HG02885 (cell line): Measurements from ENCODE around the gene OR9G4.

Experiments used
- ATAC-seq: cut with Tn5 transposase; IDR thresholded peaks from one replicate; pipeline ENCODE4 v1.9.1; 2021; ENCODE audit warnings: mild to moderate bottlenecking; ENCODE audit not compliant: unreplicated experiment, poor library complexity

Gene OR9G4

DNA sequence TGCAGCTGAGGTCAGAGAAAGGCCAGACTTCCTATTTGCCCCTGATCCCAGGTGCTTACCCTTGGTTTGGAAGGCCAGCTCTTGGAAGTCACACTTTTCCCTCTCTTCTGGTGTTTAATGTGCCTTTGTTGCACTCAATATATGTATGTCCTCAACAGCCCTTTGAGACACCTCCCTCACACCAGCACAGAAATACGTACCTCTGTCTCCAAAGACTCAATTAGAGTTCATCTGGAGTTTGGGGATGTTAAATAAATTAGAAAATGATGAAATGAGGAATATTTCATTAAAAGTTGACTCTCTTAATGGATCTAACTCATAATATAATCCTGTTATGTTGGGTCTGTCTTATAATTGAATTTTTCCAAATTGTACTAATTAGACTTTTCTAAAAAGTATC is at the start of gene OR9G4:
Gene OR9G4, minus strand, starts transcription at position 101 of the 400 bp plus-strand sequence. CDS start 4,931 bp downstream, outside the sequence.
- no peak for ATAC-seq

DNA sequence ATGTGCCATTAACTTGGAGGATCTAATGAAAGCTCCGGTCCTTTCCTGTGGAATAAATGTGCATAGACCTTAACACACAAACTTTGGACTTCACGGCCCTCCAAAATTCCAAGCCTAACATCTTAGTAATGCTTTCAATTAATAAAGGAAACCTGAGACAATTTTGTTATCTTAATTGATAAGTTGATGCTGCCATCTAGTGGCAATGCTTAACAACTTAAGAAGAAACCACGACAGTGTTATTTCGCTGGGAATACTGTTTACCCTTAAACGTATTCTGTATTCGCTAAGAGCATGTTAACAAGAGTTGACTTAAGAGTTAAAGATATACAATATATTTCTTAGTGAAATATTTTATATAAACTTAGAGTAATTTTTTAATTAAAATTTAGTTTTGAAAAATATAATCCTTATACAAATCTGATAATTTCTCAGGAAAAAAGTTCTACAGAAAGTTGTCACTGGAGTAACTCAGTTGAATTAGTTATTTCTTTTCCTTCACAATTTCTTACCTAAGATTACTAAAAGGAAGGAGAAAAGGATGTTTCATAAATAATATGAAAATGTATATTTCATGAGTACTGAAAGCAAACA is 35.0 kb upstream of the OR9G4 start:
- ATAC-seq = no peak

DNA sequence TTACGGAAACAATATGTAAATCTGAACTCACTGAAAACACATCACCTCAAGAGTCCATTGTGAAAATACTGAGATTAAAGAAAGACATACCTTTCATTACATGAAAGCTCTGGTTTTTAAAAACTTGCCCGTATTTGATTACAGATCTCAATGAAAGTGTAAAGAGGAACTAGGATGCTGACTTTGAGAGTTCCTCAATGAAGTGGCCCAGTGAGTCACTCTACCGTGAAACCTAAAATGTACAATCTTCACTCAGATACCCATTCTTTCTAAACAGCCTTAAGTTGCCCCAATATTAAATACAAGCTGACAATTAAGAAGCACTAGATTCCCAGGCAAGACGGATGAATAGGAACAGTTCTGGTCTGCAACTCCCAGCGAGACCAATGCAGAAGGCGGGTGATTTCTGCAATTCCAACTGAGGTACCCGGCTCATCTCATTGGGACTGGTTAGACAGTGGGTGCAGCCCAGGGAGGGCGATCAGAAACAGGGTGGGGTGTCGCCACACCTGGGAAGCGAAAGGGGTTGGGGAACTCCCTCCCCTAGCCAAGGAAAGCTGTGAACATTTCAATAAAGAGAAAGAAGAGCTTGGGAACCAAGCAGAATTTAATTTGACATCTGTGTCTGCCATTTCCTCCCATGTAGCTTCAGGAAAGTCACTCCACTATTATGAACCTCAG is 33.8 kb upstream of the OR9G4 start:
- ATAC-seq = no peak

DNA sequence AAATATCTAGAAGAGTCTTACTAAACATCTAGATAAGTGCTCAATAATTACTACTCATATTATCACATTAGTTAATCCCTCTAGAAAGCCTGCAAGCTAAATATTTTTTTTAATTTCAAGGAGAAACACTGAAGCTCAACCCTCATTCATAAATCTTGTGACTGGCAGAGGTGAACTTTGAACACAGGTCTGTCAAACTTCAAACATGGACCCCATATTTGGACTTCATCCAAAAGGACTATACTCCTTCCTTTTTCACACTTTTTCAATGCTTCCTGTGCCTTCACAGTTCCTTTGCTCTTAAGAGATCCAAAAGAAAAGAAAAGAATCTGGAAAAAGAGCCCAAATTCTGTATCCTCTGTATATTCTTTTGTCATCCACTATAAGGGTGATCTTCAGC is 28.3 kb upstream of the OR9G4 start:
- no peak for ATAC-seq

DNA sequence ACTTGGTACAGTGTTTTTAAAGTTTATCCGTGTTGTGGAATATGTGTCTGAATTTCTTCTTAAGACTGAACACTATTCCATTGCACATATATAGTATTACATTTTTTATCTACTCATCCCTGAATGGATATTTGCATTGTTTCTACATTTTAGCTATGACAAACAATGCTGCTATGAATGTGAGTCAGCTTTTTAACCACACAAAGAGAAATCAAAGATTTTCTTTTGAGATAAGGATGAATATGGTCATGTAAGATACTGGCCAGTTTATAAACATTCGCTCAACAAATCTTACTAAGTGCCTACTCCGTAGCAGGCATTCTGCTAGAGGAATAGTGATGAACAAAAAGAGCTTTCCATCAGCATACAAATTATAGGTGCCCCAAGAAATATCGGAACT is 16.5 kb upstream of the OR9G4 start:
- ATAC-seq = no peak

DNA sequence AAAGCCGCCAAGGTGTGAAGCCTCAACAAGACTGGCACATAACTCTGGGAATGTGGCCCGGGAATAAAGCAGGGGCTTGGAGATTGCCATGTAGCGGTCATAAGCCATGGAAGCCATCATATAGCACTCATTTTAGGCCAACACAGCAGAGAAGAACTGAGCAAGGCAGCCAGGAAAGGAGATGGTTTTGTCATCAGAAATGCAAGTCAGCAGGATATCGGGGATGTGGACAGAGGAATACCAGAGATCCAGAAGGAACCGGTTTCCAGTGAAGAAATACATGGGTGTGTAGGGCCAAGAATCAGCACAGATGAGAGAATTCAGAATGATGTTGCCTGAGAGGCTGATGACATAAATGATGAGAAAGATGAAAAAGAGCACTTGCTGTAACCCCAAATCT is 3.0 kb upstream of the OR9G4 start:
- no peak for ATAC-seq

DNA sequence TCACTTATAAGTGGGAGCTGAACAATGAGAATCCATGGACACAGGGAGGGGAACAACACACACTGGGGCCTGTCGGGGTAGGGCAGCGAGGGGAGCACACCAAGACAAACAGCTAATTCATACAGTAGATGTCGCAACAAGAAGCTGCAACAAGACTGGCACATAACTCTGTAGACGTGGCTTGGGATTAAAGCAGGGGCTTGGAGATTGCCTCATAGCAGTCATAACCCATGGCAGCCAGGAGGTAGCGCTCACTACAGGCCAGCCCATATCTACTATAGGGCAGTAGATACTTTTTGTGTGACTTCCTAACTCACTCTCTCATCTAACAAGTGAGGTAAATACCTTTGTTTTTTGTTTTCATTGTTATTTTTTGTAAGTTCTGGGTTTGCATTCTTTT is 1.7 kb upstream of the OR9G4 start:
- ATAC-seq = no peak

DNA sequence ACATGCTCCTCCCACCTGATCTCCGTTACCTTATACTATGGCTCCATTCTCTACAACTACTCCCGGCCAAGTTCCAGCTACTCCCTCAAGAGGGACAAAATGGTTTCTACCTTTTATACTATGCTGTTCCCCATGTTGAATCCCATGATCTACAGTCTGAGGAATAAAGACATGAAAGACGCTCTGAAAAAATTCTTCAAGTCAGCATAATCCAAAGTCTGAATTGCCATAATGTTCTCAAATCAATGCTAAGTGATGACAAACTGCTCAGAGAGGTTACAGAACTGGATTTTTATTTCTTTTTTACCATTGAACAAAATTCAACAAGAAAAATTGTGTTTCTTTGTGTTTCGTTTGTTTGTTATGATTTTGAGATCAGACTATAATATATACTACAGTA is 7.6 kb downstream of the OR9G4 start:
- no peak for ATAC-seq

DNA sequence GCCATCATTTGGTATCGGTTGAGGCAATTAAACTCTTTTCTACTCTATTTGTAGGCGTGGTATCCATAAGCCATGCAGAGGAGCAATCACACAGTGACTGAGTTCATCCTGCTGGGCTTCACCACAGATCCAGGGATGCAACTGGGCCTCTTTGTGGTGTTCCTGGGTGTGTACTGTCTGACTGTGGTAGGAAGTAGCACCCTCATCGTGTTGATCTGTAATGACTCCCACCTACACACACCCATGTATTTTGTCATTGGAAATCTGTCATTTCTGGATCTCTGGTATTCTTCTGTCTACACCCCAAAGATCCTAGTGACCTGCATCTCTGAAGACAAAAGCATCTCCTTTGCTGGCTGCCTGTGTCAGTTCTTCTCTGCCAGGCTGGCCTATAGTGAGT is 8.4 kb downstream of the OR9G4 start:
- no peak for ATAC-seq

DNA sequence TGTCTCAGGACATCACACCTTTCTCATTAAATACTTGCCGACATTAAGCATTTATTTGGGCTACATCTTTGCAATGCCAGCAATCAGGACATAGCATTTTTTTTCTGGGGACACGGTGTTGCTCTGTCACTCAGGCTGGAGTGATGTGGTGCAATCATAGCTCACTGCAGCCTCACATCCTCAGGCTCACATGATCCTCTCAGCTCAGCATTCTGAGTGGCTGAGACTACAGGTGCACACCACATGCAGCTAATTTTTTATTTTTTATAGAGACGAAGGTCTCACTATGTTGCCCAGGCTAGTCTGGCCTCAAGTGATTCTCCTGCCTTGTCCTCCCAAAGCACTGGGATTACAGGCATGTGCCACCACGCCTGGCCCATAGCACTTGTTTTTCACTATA is 28.0 kb downstream of the OR9G4 start:
- no peak for ATAC-seq

DNA sequence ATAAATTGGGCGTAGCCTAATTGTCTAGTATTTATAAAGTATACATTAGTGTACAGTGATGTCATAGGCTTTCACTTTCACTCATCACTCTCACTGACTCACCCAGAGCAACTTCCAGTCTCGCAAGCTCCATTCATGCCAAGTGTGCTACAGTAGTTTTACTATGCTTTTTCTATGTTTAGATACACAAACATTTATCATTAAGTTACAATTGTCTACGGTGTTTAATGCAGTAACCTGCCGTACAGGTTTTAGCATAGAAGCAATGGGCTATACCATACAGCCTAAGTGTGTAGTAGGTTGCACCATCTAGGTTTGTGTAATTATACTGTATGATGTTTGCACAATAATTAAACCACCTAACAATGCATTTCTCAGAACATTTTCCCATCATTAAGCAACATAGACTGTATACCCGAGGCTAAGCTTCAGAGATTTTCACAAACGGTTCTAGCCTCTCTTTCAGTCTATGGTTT is 32.1 kb downstream of the OR9G4 start:
- peak; percentile 64 for ATAC-seq

DNA sequence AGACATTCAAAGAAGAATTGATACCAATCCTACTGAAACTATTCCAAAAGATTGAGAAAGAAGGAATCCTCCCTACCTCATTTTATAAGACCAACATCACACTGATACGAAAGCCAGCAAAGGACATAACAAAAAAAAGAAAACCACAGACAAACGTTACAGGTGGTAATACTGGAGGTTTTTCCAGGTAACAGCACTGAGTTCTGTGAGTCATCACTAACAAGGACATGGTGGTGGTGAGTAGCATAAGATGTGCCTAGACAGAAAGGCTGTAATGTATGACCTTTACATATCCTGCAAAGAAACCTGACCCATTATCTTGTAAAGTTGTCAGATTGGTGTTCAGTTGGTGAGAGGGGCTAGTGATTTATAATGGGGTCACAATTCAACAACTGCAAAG is 34.3 kb downstream of the OR9G4 start:
- ATAC-seq = no peak

DNA sequence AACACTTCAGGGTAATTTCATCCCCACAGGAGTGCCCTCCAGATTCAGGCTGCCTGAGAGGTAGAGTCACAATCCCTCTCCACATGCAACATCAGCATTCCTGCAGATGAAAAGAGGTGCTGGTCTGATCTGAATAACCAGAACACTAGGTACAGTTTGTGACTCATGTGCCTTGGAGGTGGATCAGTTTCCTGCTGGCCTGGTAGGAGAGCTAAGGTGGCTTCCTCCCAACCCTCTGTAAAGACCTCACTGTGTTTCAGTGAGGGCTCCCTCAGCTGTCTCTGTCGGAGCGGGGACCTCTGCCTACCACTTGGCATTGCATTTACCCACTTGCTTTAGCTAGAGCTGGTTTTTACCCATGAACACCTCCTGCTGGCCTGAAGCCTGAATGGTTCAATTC is 42.0 kb downstream of the OR9G4 start:
- ATAC-seq = no peak

DNA sequence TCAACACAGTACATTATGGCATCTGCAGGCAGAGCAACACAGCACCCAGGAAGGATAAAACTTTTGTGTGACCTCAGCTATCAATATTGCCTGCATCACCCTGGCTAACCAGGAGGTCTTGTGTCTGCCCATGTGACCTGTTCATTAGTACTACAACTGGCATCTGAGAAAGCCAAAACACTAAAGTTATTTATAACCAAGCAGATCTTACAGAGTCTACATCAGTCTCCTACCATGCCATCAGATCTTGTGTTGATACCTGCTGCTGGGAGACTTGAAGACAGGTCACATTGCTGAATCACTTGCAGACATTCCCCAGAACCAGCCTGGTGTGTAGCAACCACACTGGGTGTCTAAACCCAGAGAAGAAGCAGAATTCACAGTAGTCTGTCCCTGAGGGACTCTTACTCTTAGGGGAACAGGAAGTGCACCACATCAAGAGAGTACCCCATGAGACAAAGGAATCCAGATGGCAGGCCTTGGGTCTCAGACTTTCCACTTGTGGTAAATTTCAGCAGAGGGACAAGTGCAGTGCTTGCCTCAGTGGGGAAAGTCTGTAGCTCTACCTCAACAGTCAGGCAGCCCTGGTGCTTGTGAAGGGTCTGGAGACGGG is 42.6 kb downstream of the OR9G4 start:
- ATAC-seq = no peak

DNA sequence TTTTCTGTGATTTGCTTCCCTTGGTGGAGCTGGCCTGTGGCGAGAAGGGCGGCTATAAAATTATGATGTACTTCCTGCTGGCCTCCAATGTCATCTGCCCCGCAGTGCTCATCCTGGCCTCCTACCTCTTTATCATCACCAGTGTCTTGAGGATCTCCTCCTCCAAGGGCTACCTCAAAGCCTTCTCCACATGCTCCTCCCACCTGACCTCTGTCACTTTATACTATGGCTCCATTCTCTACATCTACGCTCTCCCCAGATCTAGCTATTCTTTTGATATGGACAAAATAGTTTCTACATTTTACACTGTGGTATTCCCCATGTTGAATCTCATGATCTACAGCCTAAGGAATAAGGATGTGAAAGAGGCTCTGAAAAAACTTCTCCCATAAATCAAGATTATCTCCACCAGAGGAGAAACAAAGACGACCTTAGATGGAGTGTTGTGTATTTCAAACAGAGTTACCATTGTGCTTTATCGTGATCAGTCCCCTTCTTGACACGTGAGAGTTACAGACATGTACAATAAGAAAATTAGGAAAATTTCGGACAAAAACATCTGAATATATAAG is 47.5 kb downstream of the OR9G4 start:
- ATAC-seq = no peak

DNA sequence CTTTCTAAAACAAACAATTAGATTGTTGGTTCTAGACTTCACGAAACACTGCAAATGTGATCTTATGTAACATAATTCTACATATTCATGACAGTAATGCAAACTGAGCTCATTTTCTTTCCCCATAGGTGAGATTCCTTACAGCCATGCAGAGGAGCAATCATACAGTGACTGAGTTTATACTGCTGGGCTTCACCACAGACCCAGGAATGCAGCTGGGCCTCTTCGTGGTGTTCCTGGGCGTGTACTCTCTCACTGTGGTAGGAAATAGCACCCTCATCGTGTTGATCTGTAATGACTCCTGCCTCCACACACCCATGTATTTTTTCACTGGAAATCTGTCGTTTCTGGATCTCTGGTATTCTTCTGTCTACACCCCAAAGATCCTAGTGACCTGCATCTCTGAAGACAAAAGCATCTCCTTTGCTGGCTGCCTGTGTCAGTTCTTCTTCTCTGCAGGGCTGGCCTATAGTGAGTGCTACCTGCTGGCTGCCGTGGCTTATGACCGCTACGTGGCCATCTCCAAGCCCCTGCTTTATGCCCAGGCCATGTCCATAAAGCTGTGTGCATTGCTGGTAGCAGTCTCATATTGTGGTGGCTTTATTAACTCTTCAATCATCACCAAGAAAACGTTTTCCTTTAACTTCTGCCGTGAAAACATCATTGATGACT is 48.1 kb downstream of the OR9G4 start:
- no peak for ATAC-seq

DNA sequence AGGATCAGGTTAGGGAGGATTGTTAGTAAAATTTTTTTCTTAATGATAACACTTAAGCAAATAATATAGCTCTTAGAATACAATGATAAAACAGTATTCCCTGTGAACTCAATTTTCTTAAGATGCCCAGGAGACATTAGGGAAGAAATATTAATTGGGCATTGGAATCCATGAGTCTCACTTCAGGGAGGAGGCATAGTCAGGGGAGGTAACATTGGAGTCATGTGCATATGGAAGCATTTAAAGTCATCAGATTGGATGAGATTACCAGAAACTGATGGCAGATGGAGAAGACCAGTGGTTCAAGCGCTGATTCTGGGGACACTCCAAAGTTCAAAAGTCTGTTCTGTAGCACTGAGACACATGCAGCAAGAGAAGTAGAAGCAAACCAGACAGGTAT is 49.7 kb downstream of the OR9G4 start, which contains the start of gene OR9G1:
Gene OR9G1, plus strand, starts transcription at position 301 of the 400 bp plus-strand sequence. CDS start 1,293 bp downstream, outside the sequence.
- ATAC-seq = no peak

DNA sequence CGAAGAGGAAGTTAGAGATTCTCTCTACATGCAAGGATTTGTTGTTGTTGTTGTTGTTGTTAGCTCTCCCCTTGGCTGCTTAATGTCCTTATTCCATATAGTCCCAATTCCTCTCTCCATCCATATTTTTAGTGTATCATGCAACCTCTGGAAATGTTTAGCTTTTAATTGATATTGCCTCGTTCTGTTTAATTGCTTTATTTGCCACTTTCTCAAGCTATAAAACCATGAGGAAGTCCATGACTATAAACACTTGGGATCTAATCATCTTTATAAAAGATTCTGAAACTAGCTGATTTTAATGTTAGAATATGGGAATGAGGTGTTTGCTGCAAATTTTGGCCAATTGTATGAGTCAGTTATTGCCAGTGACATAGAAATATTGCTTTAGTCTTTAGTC is 55.1 kb downstream of the OR9G4 start:
- ATAC-seq = no peak
